GM06990 (cell line): Measurements from ENCODE around the gene NPNT.

Source experiments
- DNase-seq: peaks from one replicate; pipeline ENCODE4 v3.0.0-alpha.2; 2011; ENCODE audit not compliant: insufficient read length; ENCODE audit errors: extremely low read depth
- H3K27me3 ChIP-seq: replicated peaks from 2 replicates; pipeline ENCODE4 v1.6.0; 2011; ENCODE audit warnings: low read length; ENCODE audit not compliant: control insufficient read depth, insufficient read depth
- H3K36me3 ChIP-seq: 2 replicates; pipeline ENCODE4 v1.5.1; 2011; ENCODE audit warnings: low read length; ENCODE audit not compliant: control insufficient read depth, insufficient read depth
- H3K4me3 ChIP-seq: replicated peaks from 2 replicates; pipeline ENCODE4 v1.5.1; 2011; ENCODE audit warnings: low read depth, mild to moderate bottlenecking, control low read depth, low read length
- CTCF ChIP-seq: IDR thresholded peaks from 2 replicates; pipeline ENCODE4 v1.5.1; 2011; ENCODE audit warnings: low read length, control low read depth, mild to moderate bottlenecking, inconsistent platforms; ENCODE audit not compliant: insufficient read depth, poor library complexity, severe bottlenecking

Gene NPNT

DNA sequence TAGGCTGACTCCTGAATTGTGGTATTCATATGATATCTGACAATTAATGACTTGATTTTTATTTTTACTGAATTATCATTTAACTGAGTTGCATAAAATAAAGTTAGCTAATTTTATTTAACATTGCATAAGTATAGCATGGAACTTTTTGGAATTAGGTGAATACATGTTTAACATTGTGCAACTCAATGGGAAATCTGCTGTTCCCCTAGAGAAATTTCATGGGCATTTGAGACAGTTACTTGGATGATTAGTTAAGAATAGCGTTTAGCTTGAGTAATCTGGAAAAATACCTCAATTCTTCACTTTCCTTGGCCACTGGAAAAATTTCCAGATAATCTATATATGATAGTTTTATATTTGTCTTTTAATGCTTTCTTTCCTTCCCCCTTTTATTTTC is 42.5 kb downstream of the NPNT start:
- no peak overlapping the region for H3K4me3 ChIP-seq
- peaks cover 3% of the 10 kb centered on the region for H3K36me3 ChIP-seq
- H3K27me3 ChIP-seq, result no peaks in the 10 kb centered on the region
- no peak for TF ChIP-seq CTCF
- DNase-seq, result no peak

GRCh38 chr4:105943234-105943633 is 48.0 kb downstream of the NPNT start:
- H3K27me3 ChIP-seq, result no peaks in the 10 kb centered on the region
- no peak for DNase-seq
- TF ChIP-seq CTCF, result no peak
- H3K4me3 ChIP-seq, result no peak overlapping the region
- peaks cover 3% of the 10 kb centered on the region for H3K36me3 ChIP-seq

GRCh38 chr4:105944540-105944939 is 49.3 kb downstream of the NPNT start:
- Histone ChIP-seq H3K27me3 (no peaks in the 10 kb centered on the region), H3K4me3 (no peak overlapping the region), H3K36me3 (peaks cover 3% of the 10 kb centered on the region)
- no peak for TF ChIP-seq CTCF
- DNase-seq, result no peak

DNA sequence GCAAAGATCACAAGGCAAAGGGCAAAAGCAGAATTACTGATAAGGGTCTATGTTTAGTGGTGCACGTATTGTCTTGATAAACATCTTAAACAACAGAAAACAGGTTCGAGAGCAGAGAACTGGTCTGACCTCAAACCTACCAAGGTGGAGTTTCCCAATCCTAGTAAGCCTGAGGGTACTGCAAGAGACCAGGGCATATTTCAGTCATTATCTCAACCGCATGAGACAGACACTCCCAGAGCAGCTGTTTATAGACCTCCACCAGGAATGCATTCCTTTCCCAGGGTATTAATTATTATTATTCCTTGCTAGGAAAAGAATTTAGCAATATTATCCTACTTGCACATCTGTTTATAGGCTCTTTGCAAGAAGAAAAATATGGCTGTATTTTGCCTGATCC is 51.5 kb downstream of the NPNT start:
- no peak for DNase-seq
- Histone ChIP-seq H3K27me3 (no peaks in the 10 kb centered on the region), H3K4me3 (no peak overlapping the region), H3K36me3 (peaks cover 1% of the 10 kb centered on the region)
- TF ChIP-seq CTCF, result no peak

GRCh38 chr4:105950701-105951100 is 55.4 kb downstream of the NPNT start:
- Histone ChIP-seq H3K36me3 (no peaks in the 10 kb centered on the region; the same call in 1 of the 2 replicates), H3K27me3 (no peaks in the 10 kb centered on the region), H3K4me3 (no peak overlapping the region)
- no peak for TF ChIP-seq CTCF
- DNase-seq, result no peak

DNA sequence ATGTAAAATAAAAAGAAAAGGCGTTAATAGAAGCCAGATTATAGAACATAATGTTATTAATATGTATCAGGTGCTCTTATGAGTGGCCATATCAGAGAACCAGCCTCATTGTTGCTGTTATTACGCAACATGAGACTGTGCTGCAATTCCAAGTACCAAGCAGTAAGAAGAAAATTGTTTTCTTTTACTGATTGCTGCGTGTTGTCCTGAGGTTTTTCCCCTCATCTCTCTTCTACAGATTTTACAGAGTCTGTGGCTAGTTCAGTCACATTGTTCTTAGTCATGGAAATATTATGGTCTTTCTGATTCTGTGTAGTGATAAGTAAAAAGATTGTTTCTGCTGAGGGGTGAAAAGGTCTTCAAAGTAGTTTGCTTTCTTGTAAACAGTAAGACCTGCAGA is 55.9 kb downstream of the NPNT start:
- Histone ChIP-seq H3K27me3 (no peaks in the 10 kb centered on the region), H3K4me3 (no peak overlapping the region), H3K36me3 (no peaks in the 10 kb centered on the region; the same call in 1 of the 2 replicates)
- DNase-seq, result no peak
- no peak for TF ChIP-seq CTCF
